Mononuclear cell (primary cell): Measurements from ENCODE around the gene SCARB1. TPM values are rescaled to one million over a fixed set of nuclear protein-coding genes. Genes with fewer than 3 reads are reported as not detected.

ENCODE experiments used
- H3K27me3 ChIP-seq: 2 replicates; pipeline ENCODE4 v1.6.0; 2011; ENCODE audit warnings: low read length, control low read depth; ENCODE audit not compliant: insufficient read depth
- H3K4me1 ChIP-seq: 2 replicates; pipeline ENCODE4 v1.5.1; 2011; ENCODE audit warnings: mild to moderate bottlenecking, low read length, control low read depth; ENCODE audit not compliant: insufficient read depth
- H3K4me3 ChIP-seq: 2 replicates; pipeline ENCODE4 v1.5.1; 2011; ENCODE audit warnings: mild to moderate bottlenecking, low read length, moderate library complexity
- H3K9me3 ChIP-seq: 2 replicates; pipeline ENCODE4 v1.5.1; 2011; ENCODE audit warnings: low read depth, mild to moderate bottlenecking, control low read depth, low read length
- total RNA-seq: library from RNA; depleted of rRNA; stranded (reverse); fragments of >200 nt; gene quantifications from one replicate; pipeline ENCODE4 v1.2.3, GENCODE V29; 2012

The SCARB1 gene
- total RNA-seq, 1 donor, result 2.5 TPM

DNA sequence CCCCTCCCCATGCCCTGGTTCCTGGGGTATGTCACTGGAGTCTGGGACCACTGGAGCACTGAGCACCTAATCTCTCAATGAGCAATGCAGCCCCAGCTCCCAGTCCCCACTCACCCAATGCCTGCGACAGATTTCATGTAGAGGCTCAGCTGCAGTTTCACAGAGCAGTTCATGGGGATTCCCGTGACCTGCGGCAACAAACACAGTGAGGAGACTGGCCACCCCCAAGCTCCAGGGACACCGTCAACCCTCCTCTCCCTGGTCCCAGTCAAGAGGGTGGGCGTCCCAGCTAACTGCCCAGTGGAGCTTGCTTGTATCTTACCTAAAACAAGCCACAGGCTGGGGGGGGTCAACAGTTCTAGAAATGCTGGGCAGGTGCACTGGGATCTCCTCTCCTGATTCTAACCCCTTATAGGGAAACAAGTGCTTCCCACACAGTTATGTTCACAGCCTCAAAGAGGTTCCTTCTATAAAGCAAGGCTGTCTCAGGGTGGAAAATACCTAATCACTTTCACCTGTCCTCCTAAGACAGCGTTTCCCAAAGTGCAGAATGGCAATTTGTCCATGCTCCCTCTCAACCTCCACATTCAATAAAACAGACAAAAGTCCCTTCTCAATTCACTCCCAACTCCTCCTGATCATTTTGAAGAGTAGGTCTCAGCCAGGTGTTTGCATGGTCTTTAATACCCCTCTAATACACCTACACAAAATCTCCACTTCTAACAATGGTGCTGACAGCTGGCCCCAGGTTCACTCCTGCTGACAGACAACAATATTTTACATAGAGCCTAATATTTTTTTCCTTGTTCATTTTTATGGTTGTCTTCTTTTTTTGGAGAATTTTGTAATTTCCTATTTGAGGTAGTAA lies 68.3 kb downstream of the SCARB1 start:
- Histone ChIP-seq H3K4me1 (peaks cover 24% of the 10 kb centered on the region), H3K4me3 (no peak overlapping the region), H3K27me3 (no peaks in the 10 kb centered on the region), H3K9me3 (no peaks in the 10 kb centered on the region)

DNA sequence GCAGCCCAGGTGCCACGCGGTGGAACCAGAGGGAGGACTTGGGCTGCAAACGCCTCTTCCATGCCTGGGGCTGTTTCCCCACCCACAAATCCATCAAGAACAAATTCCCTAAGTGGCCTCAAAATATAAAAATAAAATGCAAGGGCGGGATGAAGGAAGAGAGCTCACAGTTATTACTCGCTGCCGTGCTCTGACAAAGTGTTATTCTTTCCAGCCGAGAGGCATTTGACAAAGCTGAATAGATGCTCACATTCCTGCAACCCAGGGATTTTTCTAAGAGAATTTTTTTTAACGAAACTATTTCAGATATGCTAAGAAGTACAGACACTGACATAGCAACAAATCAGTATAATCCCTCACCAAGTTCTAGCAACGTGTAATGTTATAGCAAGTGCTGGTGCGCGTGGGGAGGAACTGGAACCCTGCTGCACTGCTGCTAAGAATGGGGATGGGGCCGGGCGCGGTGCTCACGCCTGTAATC lies 70.7 kb downstream of the SCARB1 start:
- Histone ChIP-seq H3K4me1 (peaks cover 24% of the 10 kb centered on the region), H3K9me3 (no peaks in the 10 kb centered on the region), H3K4me3 (no peak overlapping the region), H3K27me3 (no peaks in the 10 kb centered on the region)

DNA sequence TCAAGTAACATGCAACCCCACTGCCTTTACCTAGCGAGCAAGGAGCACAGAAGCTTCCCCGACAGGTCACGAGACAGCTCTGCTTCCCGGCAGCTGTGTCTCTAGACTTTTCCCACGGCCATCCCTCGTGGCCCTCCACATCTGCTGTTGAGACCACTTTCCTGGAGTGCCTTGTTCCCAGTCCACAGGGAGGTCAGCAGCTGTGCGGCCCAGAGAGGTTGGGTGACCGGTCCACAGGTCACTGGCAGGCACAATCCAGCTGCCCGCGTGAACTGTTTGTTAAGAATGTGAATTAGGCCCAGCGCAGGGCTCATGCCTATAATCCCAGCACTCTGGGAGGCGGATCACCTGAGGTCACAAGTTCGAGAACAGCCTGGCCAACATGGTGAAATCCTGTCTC lies 71.5 kb downstream of the SCARB1 start:
- H3K9me3 ChIP-seq, result no peaks in the 10 kb centered on the region
- peaks cover 18% of the 10 kb centered on the region for H3K4me1 ChIP-seq
- H3K27me3 ChIP-seq, result no peaks in the 10 kb centered on the region
- no peak overlapping the region for H3K4me3 ChIP-seq

DNA sequence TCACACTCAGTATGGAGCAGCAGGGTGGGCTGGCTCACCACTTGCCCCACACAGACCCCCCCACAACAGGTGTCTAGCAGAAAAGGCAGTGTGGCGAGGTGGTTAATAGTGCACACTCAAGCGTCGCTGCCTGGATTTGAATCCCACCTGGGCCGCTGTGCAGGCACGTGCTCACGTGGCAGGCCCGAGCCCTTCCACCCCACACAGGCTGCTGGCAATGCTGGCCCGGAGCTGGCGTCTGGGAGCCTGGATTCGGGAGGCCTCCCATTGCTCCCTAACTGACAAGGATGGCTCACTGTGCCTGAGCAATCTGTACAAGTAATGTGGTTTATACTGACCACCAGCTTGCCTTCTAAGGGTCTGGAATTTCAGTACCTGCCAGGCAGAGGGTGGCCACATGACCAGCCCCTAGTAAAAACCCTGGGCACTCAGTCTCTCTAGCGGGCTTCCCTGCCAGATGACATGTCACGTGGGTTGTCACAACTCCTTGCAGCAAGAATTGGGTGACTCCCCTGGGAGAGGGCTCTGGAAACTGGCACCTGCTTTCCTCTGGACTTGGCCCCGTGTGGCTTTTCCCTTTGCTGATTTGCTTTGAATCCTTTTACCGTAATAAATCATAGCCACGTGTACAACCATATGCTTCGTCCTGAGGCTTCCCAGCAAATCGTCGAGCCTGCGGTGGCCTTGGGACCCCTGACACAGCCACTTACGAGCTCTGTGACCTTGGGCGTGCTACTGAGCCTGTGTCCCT lies 72.8 kb downstream of the SCARB1 start:
- no peak overlapping the region for H3K4me3 ChIP-seq
- peaks cover 5% of the 10 kb centered on the region for H3K4me1 ChIP-seq
- H3K27me3 ChIP-seq, result no peaks in the 10 kb centered on the region
- H3K9me3 ChIP-seq, result no peaks in the 10 kb centered on the region

DNA sequence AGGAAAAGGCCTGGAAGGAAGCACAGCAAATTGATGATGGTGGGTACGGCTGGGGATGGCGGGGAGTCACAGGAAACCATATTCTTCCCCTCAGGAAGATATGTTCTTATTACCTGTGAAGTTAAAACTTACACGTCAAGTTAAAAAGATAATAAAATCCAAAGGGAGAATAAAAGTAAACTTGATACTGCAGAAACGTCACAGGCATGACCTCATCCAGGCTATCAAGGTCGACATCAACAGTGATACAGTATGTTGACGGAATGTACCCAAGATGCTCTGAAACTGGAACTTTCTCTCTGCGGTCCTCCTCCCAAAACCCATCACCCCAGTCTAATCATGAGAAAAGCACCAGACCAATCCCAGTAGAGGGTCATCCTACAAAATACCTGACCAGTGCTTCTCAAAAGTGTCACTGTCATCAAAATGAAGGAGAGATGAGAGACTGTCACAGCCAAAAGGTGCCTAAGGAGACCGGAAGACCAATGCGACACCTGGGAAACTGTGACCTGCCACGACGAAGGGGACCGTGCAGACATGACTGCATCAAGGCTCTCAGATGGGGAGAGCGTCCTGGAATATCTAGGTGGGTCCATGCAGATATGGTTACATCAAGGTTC lies 74.6 kb downstream of the SCARB1 start:
- Histone ChIP-seq H3K9me3 (no peaks in the 10 kb centered on the region), H3K4me1 (no peaks in the 10 kb centered on the region), H3K27me3 (no peaks in the 10 kb centered on the region), H3K4me3 (no peak overlapping the region)

DNA sequence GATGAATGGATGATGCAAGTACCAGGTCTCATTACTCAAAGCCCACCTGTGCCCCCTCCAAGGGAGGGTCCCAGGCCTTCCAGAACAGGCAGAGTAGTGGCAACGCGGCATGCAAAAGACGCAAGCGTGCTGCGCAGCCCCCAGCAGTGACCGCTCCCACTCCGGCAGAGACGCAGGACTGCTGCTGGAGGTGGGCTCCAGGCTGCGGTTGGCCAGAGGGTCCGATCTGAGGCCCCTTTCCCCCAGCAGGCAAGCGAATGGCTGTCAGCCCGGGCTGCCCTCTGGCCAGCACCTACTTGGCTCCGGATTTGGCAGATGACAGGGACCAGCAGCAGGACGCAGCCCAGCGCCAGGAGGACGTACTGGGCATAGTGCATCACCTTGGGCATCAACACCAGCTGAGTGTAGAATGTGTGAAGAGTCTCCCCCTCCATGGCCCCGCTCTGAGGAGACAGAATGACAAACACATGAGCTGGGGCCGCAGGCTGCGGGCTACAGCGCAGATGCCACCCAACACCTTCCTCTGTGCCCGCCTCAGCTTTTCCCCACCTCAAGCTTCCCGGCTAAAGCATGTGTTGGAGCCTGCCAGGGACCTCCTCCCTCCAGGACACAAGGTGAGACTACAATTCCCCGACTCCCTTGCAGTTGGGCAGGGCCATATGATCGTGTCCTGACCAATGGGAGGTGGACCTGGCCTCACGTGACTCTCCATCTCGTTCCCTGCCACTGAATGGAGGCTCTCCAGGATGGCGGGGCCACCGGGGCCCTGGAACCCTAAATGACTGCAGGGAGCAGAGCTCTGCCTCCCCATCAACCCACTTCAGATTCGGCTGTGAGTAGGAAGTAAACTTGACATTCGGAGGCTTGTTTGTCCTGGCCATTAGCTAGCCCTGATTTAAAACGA lies 77.4 kb downstream of the SCARB1 start:
- Histone ChIP-seq H3K9me3 (no peaks in the 10 kb centered on the region), H3K27me3 (no peaks in the 10 kb centered on the region), H3K4me1 (no peaks in the 10 kb centered on the region), H3K4me3 (no peak overlapping the region)

DNA sequence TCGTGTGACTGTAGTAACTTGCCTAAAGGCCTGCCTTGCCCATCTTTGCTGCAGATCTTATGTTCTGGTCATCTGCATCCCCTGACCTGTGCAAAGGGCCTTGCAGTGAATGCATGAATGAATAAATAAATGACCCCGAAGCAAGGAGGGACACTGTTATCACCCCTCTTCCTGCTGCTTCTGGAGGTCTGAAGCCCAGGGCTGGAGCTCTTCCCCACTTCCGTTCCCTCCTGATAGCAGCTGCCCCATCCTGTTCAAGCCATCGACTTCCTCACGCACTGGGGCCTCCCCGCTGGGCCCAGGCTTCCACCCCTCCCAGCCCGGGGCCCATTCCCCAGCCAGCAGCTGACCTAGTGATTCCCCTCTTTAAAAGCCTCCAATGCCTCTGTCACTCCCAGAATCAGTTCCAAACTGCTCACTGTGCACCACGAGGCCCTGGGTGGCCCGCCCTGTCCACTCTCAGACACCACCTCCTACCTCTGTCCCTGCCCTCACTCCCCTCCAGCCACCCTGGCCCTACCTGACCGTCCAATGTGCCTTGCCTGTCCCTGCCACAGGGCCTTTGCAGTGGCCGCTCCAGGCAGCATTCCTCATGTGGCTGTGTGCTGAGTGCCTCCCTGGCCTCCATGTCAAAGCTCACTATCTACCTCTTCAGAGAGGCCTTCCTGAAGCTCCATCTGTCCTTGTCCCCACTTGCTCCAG lies 78.6 kb downstream of the SCARB1 start:
- Histone ChIP-seq H3K27me3 (no peaks in the 10 kb centered on the region), H3K4me1 (no peaks in the 10 kb centered on the region), H3K4me3 (no peak overlapping the region), H3K9me3 (no peaks in the 10 kb centered on the region)

DNA sequence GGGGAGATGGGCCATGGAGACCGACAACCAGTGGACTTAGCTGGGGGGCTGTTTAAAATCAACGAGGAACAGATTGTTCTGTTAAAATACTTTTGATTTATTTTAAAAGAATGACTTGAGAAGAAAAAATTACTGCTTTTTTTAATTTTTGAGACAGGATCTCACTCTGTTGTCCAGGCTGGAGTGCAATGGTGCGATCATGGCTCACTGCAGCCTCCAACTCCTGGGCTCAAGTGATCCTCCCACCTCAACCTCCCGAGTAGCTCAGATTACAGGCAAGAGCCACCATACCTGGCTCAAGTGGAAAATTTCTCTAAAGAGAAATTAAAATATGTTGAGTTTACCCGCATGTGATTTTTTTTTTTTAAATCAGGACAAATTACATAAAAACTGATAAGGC lies 80.6 kb downstream of the SCARB1 start:
- no peaks in the 10 kb centered on the region for H3K4me1 ChIP-seq
- H3K9me3 ChIP-seq, result no peaks in the 10 kb centered on the region
- no peak overlapping the region for H3K4me3 ChIP-seq
- H3K27me3 ChIP-seq, result no peaks in the 10 kb centered on the region

DNA sequence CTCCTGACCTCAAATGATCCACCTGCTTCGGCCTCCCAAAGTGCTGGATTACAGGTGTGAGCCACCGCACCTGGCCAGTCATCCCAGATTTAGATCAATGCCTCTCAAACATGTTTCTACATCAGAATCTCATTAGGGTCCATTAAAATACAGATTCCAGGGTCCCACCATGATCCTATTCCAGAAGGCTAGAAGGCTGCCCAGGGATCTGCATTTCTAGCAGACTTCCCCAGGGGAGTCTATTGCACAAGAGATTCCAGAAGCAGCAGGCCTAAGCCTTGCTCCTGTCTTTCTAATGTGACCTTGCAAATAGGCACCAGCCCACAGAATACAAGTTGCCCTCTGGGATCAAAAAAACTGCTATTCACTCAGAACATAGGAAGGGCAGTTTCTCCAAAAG lies 81.5 kb downstream of the SCARB1 start:
- Histone ChIP-seq H3K9me3 (no peaks in the 10 kb centered on the region), H3K27me3 (no peaks in the 10 kb centered on the region), H3K4me3 (no peak overlapping the region), H3K4me1 (peaks cover 8% of the 10 kb centered on the region)

DNA sequence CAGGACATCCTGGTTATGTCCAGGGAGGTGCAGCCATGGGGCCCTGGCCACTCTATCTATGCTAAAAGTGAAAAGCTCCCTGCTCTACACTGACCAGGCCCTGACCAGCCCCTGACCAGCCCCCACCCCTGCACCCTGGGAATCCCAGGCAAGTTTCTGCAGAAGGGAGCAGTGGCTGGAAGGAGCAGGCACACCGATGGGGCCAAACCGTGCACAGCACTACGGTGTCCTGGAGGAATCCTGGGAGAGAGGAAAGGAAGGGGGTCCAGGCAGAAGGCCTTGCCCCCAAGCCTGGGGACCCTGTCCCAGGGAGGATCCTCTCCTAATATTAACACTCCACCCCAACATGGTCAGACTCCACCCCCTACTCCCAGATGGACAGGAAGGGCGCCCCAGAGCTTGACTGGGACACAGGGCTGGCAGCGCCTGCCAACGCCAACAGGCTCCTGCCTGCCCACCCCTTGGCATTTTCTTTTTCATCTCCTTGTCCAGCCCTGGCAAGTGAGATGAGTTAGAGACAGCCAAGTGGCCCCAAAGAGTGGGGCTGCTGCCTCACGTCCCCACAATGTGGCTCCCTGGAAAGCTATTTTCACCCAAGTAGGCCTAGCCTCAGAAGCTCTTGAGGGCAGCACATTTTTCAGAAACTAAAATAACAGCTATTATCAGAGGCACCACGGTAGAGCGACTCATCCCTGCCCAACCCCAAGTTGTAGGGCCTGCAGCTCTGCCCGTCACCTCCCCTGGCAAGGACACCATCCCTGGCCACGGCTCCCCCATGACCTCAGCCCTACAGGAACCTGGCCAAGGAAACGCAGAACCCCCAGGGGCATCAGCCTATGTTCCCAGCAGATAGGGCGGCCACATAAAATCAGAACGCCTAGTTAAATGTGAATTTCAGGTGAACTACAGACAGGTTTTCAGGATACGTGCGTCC lies 82.6 kb downstream of the SCARB1 start:
- H3K27me3 ChIP-seq, result no peaks in the 10 kb centered on the region
- peaks cover 19% of the 10 kb centered on the region for H3K4me1 ChIP-seq
- no peak overlapping the region for H3K4me3 ChIP-seq
- no peaks in the 10 kb centered on the region for H3K9me3 ChIP-seq

DNA sequence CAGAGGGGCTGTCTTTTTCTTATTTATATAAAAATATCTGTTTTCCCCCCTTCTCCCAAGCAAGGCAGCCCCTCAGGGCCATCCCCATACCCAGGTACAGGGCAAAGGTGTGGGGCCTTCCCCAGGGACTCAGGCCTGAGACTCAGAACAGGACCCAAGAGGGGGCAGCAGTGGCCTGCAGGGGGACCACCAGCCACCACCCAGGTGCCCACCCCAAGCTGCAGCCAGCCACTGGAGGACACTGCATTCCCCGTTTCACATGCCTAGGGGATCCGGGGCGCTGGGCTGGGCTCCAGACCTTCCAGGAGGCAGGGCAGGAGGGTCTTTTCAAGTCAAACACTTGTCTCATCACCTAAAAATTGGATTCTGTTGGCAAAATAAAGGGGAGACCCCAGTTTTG lies 83.3 kb downstream of the SCARB1 start:
- Histone ChIP-seq H3K4me1 (peaks cover 26% of the 10 kb centered on the region), H3K27me3 (no peaks in the 10 kb centered on the region), H3K9me3 (no peaks in the 10 kb centered on the region), H3K4me3 (no peak overlapping the region)

DNA sequence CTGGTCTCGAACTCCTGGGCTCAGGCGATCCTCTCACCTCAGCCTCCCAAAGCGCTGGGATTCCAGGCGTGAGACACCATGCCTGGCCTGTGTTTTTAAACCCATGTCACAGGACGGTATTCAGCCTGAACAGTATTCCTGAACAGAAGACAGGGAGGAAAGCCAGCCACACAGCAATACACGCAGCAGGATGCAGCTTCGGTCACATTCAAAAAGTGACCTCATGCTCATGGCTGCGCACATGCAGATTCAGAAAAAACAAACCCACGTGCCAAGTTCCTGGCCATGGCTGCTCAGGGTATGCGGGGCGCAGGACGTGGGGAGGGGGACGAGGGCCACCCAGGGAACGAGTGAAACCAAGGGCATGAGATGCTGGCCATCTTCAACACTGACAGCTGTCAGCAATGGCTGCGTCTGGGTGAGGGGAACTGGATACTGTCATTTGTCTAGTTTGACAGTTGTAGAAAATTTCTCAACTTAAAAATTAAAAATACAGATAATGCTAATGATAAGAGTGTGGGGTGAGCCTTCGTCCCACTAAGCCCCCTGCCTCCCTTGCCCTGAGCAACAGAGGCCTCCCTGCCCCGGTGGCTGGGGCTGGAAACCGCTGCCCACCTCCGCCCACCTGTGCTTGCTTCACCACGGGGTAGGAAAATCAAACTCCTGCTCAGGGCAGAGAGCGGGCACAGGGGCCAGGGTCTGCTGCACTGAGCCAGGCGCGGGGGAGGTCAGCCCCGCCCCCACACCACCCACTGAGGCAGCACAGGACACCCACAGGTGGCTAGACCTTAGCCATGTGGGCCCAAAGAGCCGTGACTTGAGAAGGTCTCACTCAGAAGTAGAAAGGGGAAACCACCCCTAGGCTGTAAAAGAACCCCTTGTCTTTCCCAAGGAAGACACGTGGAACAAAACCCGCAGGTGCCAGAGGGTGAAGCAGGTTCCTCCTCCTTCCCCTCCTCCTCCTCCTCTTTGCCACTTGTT lies 84.2 kb downstream of the SCARB1 start:
- no peak overlapping the region for H3K4me3 ChIP-seq
- H3K27me3 ChIP-seq, result no peaks in the 10 kb centered on the region
- H3K4me1 ChIP-seq, result peaks cover 35% of the 10 kb centered on the region
- no peaks in the 10 kb centered on the region for H3K9me3 ChIP-seq
